HPDE6-E6E7 (cell line): Measurements from ENCODE around the gene HTT-AS.

ENCODE experiments used
- DNase-seq: peaks from one replicate; pipeline ENCODE4 v3.0.0; 2011; ENCODE audit warnings: missing footprints; ENCODE audit errors: extremely low spot score

The HTT-AS gene

DNA sequence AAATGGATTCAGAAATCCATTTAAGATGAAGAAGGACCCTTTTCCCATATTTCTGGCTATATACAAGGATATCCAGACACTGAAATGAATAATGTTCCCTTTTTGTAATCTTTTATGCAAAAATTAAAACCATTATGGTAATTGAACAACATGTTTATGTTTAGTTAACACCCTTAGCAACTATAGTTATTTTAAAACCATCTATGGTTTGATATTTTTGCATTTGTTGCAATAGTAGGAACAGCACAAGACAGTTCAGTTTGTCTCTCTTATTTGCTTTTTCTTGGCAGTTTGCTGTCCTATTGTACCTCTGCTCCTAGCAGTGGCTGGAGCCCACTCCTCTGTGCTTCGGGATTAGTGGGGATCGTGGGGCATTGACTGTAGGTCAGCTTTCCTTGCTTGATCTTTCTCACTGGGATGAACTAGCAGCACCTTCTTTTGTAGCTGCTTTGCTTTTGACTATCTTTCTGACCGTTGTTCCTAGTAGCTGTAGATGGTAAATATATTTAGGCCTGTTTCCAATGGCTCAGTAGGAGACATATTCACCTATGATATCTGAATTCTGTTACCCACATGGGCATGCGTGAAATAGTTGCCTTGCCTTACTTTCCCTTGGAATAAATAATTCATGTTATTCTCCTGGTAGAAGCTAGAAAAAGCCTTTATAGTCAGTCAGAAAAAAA is 12.9 kb upstream of the HTT-AS start:
- DNase-seq, result no peak

DNA sequence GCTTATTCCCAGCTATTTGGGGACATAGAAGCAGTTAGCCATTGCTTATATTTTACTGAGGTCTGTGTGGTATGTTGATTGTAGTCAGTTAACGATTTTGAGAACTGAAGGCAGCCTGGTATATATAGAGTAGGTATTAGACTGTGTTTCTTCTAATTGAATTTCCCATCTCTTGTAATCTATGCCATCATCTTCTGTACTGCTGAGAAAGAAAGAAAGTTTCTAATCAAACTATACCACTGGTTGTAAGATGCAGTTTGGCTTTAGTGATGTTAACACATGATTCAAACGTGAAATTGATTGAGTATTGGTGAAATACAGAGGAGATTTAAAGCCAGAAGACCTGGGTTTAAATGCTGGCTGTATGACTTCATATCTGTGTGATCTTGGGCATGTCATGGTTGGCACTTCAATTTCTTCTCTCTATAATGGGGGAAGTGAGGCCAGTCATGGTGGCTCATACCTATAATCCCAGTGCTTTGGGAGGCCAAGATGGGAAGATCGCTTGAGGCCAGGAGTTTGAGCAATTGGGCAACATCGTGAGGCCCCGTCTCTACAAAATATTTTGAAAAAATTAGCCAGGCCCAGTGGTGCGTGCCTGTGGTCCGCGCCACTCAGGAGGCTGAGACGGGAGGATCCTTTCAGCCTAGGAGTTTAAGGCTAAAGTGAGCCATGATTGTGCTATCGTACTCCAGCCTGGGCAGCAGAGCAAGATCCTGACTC is 11.8 kb upstream of the HTT-AS start:
- DNase-seq, result no peak

DNA sequence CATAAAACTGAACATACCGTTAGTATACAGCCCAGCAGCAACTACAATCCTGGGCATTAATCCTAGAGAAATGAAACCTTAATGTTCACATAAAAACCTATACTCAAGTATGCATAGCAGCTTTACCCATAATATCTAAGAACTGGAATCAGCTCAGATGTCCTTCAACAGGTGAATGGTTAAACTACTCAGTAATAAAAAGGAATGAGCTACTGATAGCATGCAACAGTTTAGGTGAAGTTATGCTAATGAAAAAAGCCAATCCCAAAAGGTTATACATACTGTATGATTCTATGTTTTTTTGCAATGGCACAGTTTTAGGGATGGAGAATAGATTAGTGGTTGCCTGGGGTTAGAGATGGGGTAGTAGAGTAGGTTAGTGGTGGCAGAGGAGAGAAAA is 9.4 kb upstream of the HTT-AS start:
- DNase-seq, result no peak

DNA sequence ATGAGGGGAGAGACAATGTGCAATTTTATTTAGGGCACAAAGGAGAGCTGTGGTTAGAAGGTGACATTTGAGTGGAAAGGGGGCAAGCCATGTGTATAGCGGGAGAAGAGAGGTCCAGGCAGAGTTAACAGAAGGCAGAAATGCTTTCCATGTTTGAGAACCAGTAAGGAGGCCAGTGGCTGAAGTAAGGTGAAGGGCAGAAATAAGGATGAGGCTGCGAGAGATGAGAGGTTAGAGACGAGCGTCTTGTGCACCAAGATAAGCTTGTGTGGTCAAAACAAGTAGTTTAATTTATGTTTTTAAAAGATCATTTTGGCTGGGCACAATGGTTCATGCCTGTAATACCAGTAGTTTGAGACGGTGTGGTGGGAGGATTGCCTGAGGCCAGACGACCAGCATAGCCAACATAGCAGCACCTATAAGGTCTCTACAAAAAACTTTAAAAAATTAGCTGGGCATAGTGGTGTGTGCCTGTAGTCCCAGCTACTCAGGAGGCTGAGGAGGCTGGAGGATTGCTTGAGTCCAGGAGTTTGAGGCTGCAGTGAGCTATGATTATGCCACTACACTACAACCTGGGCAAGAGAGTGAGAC is 8.7 kb upstream of the HTT-AS start:
- no peak for DNase-seq

DNA sequence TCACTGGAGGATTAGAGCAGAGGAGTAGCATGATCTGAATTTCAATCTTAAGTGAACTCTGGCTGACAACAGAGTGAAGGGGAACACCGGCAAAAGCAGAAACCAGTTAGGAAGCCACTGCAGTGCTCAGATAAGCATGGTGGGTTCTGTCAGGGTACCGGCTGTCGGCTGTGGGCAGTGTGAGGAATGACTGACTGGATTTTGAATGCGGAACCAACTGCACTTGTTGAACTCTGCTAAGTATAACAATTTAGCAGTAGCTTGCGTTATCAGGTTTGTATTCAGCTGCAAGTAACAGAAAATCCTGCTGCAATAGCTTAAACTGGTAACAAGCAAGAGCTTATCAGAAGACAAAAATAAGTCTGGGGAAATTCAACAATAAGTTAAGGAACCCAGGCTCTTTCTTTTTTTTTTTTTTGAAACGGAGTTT is 5.4 kb upstream of the HTT-AS start:
- no peak for DNase-seq

DNA sequence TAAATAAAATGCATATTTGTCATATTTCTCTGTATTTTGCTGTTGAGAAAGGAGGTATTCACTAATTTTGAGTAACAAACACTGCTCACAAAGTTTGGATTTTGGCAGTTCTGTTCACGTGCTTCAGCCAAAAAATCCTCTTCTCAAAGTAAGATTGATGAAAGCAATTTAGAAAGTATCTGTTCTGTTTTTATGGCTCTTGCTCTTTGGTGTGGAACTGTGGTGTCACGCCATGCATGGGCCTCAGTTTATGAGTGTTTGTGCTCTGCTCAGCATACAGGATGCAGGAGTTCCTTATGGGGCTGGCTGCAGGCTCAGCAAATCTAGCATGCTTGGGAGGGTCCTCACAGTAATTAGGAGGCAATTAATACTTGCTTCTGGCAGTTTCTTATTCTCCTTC is 3.5 kb upstream of the HTT-AS start:
- no peak for DNase-seq

DNA sequence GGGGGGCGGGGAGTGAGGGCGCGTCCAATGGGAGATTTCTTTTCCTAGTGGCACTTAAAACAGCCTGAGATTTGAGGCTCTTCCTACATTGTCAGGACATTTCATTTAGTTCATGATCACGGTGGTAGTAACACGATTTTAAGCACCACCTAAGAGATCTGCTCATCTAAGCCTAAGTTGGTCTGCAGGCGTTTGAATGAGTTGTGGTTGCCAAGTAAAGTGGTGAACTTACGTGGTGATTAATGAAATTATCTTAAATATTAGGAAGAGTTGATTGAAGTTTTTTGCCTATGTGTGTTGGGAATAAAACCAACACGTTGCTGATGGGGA is 1.3 kb upstream of the HTT-AS start:
- no peak for DNase-seq

DNA sequence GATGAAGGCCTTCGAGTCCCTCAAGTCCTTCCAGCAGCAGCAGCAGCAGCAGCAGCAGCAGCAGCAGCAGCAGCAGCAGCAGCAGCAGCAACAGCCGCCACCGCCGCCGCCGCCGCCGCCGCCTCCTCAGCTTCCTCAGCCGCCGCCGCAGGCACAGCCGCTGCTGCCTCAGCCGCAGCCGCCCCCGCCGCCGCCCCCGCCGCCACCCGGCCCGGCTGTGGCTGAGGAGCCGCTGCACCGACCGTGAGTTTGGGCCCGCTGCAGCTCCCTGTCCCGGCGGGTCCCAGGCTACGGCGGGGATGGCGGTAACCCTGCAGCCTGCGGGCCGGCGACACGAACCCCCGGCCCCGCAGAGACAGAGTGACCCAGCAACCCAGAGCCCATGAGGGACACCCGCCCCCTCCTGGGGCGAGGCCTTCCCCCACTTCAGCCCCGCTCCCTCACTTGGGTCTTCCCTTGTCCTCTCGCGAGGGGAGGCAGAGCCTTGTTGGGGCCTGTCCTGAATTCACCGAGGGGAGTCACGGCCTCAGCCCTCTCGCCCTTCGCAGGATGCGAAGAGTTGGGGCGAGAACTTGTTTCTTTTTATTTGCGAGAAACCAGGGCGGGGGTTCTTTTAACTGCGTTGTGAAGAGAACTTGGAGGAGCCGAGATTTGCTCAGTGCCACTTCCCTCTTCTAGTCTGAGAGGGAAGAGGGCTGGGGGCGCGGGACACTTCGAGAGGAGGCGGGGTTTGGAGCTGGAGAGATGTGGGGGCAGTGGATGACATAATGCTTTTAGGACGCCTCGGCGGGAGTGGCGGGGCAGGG is 711 bp upstream of the HTT-AS start:
- DNase-seq, result peak; percentile 58

DNA sequence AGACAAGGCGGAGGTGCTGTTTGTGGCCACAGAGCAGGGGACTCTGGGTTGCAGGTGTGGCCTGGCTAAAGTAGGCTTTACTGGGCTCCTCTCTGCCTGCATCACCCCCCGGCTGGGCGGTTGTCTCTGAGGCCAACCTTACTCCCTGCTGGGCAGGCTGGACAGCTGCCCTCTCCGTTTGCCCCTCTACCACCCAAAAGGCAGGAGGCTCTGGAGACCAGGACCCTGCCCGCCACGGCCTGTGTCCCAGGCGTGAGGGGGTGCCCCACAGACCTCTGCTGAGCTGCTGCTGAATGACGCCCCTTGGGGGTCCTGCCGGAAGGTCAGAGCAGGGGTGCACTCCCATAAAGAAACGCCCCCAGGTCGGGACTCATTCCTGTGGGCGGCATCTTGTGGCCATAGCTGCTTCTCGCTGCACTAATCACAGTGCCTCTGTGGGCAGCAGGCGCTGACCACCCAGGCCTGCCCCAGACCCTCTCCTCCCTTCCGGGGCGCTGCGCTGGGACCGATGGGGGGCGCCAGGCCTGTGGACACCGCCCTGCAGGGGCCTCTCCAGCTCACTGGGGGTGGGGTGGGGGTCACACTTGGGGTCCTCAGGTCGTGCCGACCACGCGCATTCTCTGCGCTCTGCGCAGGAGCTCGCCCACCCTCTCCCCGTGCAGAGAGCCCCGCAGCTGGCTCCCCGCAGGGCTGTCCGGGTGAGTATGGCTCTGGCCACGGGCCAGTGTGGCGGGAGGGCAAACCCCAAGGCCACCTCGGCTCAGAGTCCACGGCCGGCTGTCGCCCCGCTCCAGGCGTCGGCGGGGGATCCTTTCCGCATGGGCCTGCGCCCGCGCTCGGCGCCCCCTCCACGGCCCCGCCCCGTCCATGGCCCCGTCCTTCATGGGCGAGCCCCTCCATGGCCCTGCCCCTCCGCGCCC is 920 bp downstream of the HTT-AS start:
- DNase-seq, result no peak

DNA sequence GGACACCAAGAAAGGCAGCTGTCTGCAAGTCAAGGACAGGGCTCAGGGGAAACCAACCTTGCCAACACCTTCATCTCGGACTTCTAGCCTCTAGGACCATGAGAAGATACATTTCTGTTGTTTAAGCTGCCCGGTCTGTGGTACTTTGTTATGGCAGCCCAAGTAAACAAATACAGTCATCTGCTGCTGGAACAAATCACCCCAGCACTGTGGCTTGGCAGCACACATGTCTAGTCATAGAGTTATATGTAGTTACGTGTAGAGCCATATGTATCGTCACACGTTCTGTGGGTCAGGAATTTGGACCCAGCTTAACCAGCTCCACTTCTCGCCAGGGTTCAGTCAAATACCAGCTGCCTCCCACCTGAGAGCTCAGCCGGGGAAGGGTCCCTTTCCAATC is 2.5 kb downstream of the HTT-AS start:
- DNase-seq, result no peak

DNA sequence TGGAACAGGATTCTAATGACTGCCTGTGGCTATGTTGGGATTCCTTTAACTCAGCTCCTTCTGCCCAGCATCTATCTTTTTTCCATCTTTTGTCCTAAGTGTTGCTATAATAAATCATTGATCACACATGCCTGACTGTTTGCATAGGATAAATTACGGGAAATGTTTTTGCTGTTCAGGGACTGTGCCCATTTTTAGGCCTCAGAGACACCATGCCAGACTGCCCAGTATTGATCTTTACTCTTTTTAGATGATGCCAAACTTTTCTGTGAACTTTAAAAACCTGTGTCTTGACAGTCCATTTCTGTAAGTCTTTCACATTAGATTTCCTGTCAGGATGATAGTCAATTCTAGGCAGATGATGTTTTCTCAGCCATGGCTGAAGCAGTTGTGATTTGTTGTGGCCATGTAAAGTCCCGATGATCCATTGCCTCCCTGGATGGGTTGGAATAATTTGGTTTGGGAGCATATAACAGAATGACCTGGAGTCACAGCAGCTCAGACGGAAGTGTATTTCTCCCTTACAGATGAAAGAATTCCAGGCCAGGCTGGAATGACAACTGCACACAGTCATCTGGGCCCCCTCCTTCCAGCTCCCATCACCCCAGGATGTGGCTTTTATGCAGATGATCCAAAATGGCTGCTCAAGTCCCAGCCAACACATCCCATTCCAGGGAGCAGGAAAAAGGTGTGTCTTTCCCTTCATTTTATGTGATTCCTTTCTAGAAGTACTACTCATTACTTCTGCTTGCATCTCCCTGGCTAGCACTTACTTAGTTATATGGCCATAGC is 3.4 kb downstream of the HTT-AS start:
- DNase-seq, result no peak

DNA sequence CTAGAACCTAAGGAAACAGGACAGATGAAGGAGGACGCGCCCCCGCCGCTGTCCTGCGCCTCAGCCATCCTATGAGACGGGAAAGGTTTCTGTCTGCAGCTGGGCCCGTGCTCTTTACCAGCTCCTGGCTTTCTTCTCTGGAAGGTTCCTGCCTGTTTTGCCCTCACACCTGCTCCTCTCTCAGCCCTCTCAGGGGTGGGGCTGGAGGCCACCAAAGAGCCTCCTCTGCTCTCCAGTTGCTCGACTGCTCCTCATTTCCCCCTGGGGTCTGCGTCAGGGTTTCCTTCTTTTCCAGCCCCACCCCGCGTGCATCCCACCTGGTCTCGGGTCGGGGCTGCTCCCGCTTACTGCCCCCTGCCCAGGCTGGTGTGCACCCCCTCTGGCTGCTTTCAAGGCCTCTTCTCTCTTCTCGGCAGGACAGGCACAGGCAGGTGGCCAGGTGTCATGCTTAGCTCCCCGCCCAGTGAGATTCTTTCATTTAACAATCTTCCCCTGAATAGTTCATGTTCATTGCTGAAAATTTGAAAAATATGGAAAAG is 4.6 kb downstream of the HTT-AS start:
- DNase-seq, result no peak

DNA sequence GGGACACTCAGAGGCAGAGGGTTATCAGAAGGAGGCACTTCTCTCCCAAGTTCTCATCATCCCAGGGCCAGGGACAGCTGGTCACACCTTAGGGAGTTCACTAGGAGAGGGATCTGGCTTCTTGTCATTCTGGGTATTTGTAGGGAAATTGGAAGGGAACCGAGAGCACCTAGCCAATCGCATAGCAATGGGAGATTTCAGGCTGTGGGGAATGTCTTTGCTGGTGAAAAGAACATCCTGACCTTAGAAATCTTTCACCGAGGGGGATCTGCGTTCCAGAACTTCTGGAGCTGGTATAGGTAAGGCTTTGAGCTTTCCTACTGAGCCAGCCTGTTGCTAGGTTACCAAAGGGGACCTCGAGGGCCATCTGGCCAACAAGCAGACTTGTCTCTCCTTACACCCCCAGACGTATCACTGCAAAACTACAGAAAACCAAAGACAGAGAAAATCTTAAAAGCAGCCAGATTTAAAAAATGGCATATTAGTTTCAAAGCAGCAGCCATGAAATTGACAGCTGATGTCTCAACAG is 6.8 kb downstream of the HTT-AS start:
- DNase-seq, result no peak

DNA sequence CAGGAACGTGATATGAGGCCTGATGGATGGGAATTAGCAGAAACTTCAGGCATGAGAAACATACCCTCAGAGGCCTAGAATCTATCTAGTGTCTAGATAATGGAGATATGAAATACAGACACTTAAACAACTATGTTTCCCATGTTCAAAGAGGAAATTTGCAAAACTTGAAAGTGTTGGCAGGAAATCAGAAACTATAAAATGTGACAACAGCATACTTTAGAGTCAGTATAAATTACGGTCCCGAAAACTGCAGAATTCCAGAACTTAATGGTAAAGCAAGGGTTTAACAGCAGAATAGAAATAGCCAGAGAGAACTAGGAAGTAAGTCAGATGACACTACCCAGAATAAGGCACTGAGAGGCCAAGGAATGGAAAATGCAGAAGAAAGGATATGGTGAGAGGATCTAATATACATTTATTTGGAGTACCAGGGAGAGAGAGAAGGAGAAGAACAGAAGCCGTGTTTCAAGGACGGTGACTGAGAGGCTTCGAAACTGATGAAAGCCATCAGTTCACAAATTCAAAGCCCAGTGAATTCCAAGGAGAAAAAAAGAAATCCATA is 7.4 kb downstream of the HTT-AS start:
- DNase-seq, result no peak

DNA sequence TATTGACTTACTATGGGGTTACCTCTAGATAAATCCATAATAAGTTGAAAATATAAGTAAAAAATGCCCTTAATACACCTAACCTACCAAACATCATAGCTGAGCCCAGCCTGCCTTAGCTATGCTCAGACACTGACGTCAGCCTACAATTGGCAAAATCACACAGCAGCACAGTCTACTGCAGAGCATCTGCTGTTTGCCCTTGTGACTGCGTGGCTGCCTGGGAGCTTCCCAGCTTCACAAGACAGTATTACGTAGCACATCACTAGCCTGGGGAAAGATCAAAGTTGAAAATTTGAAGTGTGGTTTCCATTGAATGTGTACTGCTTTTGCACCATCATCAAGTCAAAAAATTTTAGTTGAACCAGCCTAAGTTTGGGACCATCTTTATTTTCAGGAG is 8.8 kb downstream of the HTT-AS start:
- no peak for DNase-seq

DNA sequence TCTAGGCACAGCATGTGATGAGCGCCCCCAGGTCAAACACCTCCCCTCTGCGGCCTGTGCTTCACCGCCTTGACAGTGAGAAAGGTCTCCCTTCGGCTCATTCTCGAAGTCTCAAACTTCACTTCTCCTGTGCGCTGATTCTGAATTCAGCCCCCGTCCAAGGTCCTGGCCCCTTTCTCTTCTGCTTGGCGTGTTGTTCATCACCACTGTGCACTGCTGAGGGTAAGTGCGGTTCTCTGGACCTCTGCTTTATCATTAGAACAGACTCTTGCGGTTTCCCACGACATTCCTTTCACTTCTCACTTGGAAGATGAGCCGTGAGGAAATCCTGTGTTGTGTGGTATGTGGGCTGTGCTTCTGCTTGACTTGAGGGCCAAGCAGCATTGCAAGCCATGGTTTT is 11.9 kb downstream of the HTT-AS start:
- no peak for DNase-seq

DNA sequence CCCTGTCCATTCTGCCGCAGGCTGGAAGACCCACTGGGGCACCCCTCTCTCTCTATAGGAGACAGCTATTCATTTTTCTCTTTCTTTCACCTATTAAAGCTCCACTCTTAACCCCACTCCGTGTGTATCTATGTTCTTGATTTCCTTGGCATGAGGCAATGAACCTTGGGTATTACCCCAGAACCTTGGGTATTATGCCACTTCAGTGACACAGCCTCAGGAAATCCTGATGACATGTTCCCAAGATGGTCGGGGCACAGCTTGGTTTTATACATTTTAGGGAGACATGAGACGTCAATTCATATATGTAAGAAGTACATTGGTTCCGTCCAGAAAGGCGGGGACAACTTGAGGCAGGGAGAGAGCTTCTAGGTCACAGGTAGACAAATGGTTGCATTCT is 13.4 kb downstream of the HTT-AS start:
- DNase-seq, result no peak

DNA sequence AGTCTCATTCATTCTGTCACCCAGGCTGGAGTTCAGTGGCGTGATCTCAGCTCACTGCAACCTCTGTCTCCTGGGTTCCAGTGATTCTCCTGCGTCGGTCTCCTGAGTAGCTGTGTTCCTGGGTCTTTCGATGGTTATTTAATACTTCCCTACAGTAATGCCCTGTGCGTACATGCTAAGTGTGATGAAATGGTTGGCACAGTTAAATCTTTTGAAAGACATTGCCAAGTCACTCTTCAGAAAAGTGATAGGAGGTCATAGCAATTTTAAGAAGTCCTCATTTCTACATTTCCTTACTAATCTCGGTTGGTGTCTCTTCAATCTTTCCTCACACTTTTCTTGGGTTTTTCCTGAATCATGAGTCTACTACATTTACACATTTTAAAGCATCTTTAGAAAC is 14.4 kb downstream of the HTT-AS start:
- DNase-seq, result no peak

DNA sequence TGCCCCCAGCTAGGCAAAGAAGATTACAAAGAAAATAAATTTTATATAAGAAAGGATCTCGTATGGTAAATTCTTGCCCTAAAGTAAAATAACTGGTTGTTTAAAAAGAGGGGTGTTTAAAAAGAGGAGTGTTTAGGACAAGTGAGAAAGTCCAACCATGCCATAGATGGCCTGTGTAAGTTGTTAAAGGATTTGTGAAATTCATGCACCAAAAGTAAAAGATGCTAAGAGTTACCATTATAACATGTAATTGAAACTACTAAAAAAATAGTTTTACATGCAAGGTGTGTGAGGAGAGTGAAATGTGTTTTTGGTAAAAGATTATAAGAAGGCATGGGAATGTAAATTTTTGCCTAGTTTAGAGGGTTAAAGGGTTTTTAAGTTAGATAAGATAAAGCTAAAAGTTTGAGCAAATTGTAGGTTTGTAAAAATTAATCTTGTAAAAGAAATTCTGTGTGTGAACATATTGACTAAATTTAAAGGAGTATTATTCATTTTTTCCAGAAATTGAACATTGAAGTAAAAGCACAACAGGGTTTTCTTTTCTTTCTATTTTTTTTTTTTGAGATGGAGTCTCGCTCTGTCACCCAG is 20.1 kb downstream of the HTT-AS start:
- no peak for DNase-seq
